H9 (cell line): ENCODE measurements around the gene CSNK2B. TPM values are rescaled to one million over a fixed set of nuclear protein-coding genes. Genes with fewer than 3 reads are reported as not detected.

Experiments used
- DNase-seq: peaks from one replicate; pipeline ENCODE4 v3.0.0-alpha.2; 2017
- H2AFZ ChIP-seq: one replicate; pipeline ENCODE4 v1.6.1; 2013; ENCODE audit warnings: mild to moderate bottlenecking, low read length, control low read depth, moderate library complexity
- H2AK5ac ChIP-seq: 2 replicates; pipeline ENCODE4 v1.6.1; 2013; ENCODE audit warnings: low read length, control low read depth, mixed read lengths; ENCODE audit not compliant: insufficient read length
- H2BK120ac ChIP-seq: one replicate; pipeline ENCODE4 v1.6.1; 2013; ENCODE audit warnings: low read depth, mild to moderate bottlenecking, low read length, control low read depth, inconsistent platforms; ENCODE audit not compliant: poor library complexity, severe bottlenecking
- H2BK12ac ChIP-seq: 2 replicates; pipeline ENCODE4 v1.6.1; 2013; ENCODE audit warnings: low read length, control low read depth, mixed read lengths, low read depth; ENCODE audit not compliant: insufficient read length
- H2BK15ac ChIP-seq: 2 replicates; pipeline ENCODE4 v1.6.1; 2013; ENCODE audit warnings: low read depth, low read length, control low read depth
- H2BK20ac ChIP-seq: one replicate; pipeline ENCODE4 v1.6.1; 2013; ENCODE audit warnings: low read depth, mild to moderate bottlenecking, low read length, control low read depth, inconsistent platforms; ENCODE audit not compliant: poor library complexity, severe bottlenecking
- H2BK5ac ChIP-seq: 2 replicates; pipeline ENCODE4 v1.6.1; 2013; ENCODE audit warnings: low read length, control low read depth, mixed read lengths; ENCODE audit not compliant: insufficient read length
- H3K14ac ChIP-seq: 2 replicates; pipeline ENCODE4 v1.6.1; 2013; ENCODE audit warnings: low read length, control low read depth; ENCODE audit not compliant: insufficient read depth
- H3K18ac ChIP-seq: 2 replicates; pipeline ENCODE4 v1.6.1; 2013; ENCODE audit warnings: low read depth, mild to moderate bottlenecking, mixed read lengths, low read length, control low read depth; ENCODE audit not compliant: insufficient read length
- H3K23ac ChIP-seq: 2 replicates; pipeline ENCODE4 v1.6.1; 2013; ENCODE audit warnings: low read length, control low read depth, mixed read lengths, low read depth; ENCODE audit not compliant: insufficient read length
- H3K23me2 ChIP-seq: 2 replicates; pipeline ENCODE4 v1.6.1; 2013; ENCODE audit warnings: low read depth, mild to moderate bottlenecking, mixed read lengths, low read length, control low read depth; ENCODE audit not compliant: insufficient read length, poor library complexity, severe bottlenecking
- H3K27ac ChIP-seq: 2 replicates; pipeline ENCODE4 v1.5.1; 2013; ENCODE audit warnings: low read length, control low read depth, mixed read lengths, low read depth; ENCODE audit not compliant: insufficient read length
- H3K27me3 ChIP-seq: 2 replicates; pipeline ENCODE4 v1.6.1; 2013; ENCODE audit warnings: low read length, control low read depth, inconsistent platforms; ENCODE audit not compliant: insufficient read depth
- H3K4ac ChIP-seq: 2 replicates; pipeline ENCODE4 v1.6.1; 2013; ENCODE audit warnings: low read depth, mild to moderate bottlenecking, control low read depth, inconsistent platforms, low read length, moderate library complexity
- H3K4me1 ChIP-seq: 2 replicates; pipeline ENCODE4 v1.6.1; 2013; ENCODE audit warnings: low read length, control low read depth, inconsistent platforms; ENCODE audit not compliant: insufficient read depth
- H3K4me2 ChIP-seq: 2 replicates; pipeline ENCODE4 v1.6.1; 2013; ENCODE audit warnings: low read length, control low read depth, mixed read lengths; ENCODE audit not compliant: insufficient read length, insufficient read depth
- H3K56ac ChIP-seq: 2 replicates; pipeline ENCODE4 v1.6.1; 2013; ENCODE audit warnings: low read depth, mild to moderate bottlenecking, mixed read lengths, low read length, control low read depth; ENCODE audit not compliant: insufficient read length
- H3K79me1 ChIP-seq: 2 replicates; pipeline ENCODE4 v1.6.1; 2013; ENCODE audit warnings: low read depth, mild to moderate bottlenecking, moderate library complexity, low read length, control low read depth, inconsistent platforms; ENCODE audit not compliant: insufficient read depth, poor library complexity, severe bottlenecking
- H3K79me2 ChIP-seq: 2 replicates; pipeline ENCODE4 v1.6.1; 2013; ENCODE audit warnings: low read length, control low read depth, inconsistent platforms; ENCODE audit not compliant: insufficient read depth
- H3K9ac ChIP-seq: 2 replicates; pipeline ENCODE4 v1.6.1; 2013; ENCODE audit warnings: low read length, control low read depth, mixed read lengths; ENCODE audit not compliant: insufficient read length; ENCODE audit errors: extremely low read depth
- H3K9me3 ChIP-seq: one replicate; pipeline ENCODE4 v1.6.1; 2013; ENCODE audit warnings: low read depth, low read length, inconsistent platforms; ENCODE audit not compliant: control insufficient read depth
- H3T11ph ChIP-seq: one replicate; pipeline ENCODE4 v1.6.1; 2013; ENCODE audit warnings: mild to moderate bottlenecking, low read length, control low read depth, inconsistent platforms
- H4K20me1 ChIP-seq: one replicate; pipeline ENCODE4 v1.6.1; 2013; ENCODE audit not compliant: control insufficient read depth, insufficient read length, insufficient read depth
- H4K5ac ChIP-seq: 2 replicates; pipeline ENCODE4 v1.6.1; 2013; ENCODE audit warnings: low read depth, mild to moderate bottlenecking, mixed read lengths, low read length, control low read depth; ENCODE audit not compliant: insufficient read length
- H4K8ac ChIP-seq: replicated peaks from 2 replicates; pipeline ENCODE4 v1.6.1; 2013; ENCODE audit warnings: low read length, control low read depth, mixed read lengths, low read depth; ENCODE audit not compliant: insufficient read length
- H4K91ac ChIP-seq: 2 replicates; pipeline ENCODE4 v1.6.1; 2013; ENCODE audit warnings: low read depth, mild to moderate bottlenecking, moderate library complexity, mixed read lengths, low read length, control low read depth; ENCODE audit not compliant: insufficient read length
- H3K27ac Mint-ChIP-seq, 3 experiments: 2 replicates in 2 of 3; 3 replicates in 1 of 3; pipeline ENCODE4 v1.8.0; 2020 to 2021; ENCODE audit warnings: mixed read lengths in 3 of 3, mild to moderate bottlenecking in 1 of 3, moderate library complexity in 1 of 3
- H3K27me3 Mint-ChIP-seq: 2 replicates; pipeline ENCODE4 v1.8.0; 2021; ENCODE audit warnings: low read depth, mild to moderate bottlenecking, moderate library complexity, mixed read lengths
- H3K36me3 Mint-ChIP-seq, 3 experiments: 2 replicates in 2 of 3; 3 replicates in 1 of 3; pipeline ENCODE4 v1.8.0; 2020 to 2021; ENCODE audit warnings: low read depth in 3 of 3, mixed read lengths in 3 of 3; ENCODE audit not compliant: insufficient read depth in 1 of 3
- H3K4me1 Mint-ChIP-seq, 2 experiments: 2 replicates each; pipeline ENCODE4 v1.8.0; 2020; ENCODE audit warnings: mixed read lengths in 2 of 2
- H3K4me3 Mint-ChIP-seq, 2 experiments: 2 replicates in 1 of 2; 3 replicates in 1 of 2; pipeline ENCODE4 v1.8.0; 2020 to 2021; ENCODE audit warnings: mild to moderate bottlenecking in 2 of 2, mixed read lengths in 2 of 2, moderate library complexity in 1 of 2
- H3K9me3 Mint-ChIP-seq, 2 experiments: 2 replicates in 1 of 2; 3 replicates in 1 of 2; pipeline ENCODE4 v1.8.0; 2020; ENCODE audit warnings: mild to moderate bottlenecking in 2 of 2, mixed read lengths in 2 of 2, moderate library complexity in 1 of 2
- WGBS: extraction: QIAGEN DNeasy Blood & Tissue Kit; methylation state at CpG from one replicate; pipeline ENCODE4 v1.1.7; 2013; ENCODE audit warnings: missing lambda C conversion rate, low lambda C conversion rate, mixed read lengths; ENCODE audit not compliant: insufficient read length; ENCODE audit errors: extremely low coverage; 5-methylcytosine and 5-hydroxymethylcytosine counted together
- total RNA-seq: library from RNA; stranded (reverse); gene quantifications from 2 replicates; pipeline ENCODE4 v1.2.1, GENCODE V29; 2021
- TF ChIP-seq, protein P1 (sequence below): fragments of 200-600 bp; sonication (generic); conservative IDR thresholded peaks from 3 replicates; pipeline ENCODE4 v1.8.0; 2021; ENCODE audit warnings: antibody characterized with exemption, mild to moderate bottlenecking

Gene CSNK2B
- total RNA-seq, 1 experiment from 2014 or later = 187 TPM

GRCh38 chr6:31651602-31652191 lies 14.2 kb upstream of the CSNK2B start:
- Histone ChIP-seq H4K91ac (no peak overlapping the region), H3K4ac (no peak overlapping the region), H3K27me3 (no peaks in the 10 kb centered on the region), H3K79me2 (peaks cover 9% of the 10 kb centered on the region; the same call in 1 of the 2 replicates), H4K20me1 (no peaks in the 10 kb centered on the region), H2BK120ac (no peak overlapping the region), H3K79me1 (peaks cover 7% of the 10 kb centered on the region), H3K14ac (peak overlapping the region; percentile 82), H3K4me1 (no peaks in the 10 kb centered on the region), H4K5ac (no peak overlapping the region), H3K9me3 (no peaks in the 10 kb centered on the region), H3K4me2 (peak overlapping the region; percentile 66), H2BK12ac (no peak overlapping the region), H3K23ac (no peak overlapping the region), H3K56ac (no peak overlapping the region), H3T11ph (no peak overlapping the region), H2BK5ac (no peak overlapping the region), H2AK5ac (no peak overlapping the region), H4K8ac (no peak overlapping the region), H2BK15ac (no peak overlapping the region), H3K23me2 (peaks cover 11% of the 10 kb centered on the region), H3K27ac (peak overlapping the region; percentile 84), H2AFZ (no peak overlapping the region), H3K9ac (peak overlapping the region; percentile 45), H3K18ac (peak overlapping the region; percentile 87), H2BK20ac (no peak overlapping the region)
- Mint-ChIP-seq H3K36me3 (peaks cover 35 to 55% (median 48%) of the 10 kb centered on the region in 3 experiments), H3K27me3 (no peaks in the 10 kb centered on the region), H3K4me3 (peak overlapping the region; percentile 83 to 95), H3K4me1 (peaks cover 8 to 20% of the 10 kb centered on the region in 2 experiments), H3K27ac (peak overlapping the region; percentile 94 to 100 (median 100)), H3K9me3 (no peaks in the 10 kb centered on the region)
- peak; percentile 89 for DNase-seq
- no CpG with 5 or more reads among the region's 29 CpGs for WGBS
- TF ChIP-seq, protein P1, sequence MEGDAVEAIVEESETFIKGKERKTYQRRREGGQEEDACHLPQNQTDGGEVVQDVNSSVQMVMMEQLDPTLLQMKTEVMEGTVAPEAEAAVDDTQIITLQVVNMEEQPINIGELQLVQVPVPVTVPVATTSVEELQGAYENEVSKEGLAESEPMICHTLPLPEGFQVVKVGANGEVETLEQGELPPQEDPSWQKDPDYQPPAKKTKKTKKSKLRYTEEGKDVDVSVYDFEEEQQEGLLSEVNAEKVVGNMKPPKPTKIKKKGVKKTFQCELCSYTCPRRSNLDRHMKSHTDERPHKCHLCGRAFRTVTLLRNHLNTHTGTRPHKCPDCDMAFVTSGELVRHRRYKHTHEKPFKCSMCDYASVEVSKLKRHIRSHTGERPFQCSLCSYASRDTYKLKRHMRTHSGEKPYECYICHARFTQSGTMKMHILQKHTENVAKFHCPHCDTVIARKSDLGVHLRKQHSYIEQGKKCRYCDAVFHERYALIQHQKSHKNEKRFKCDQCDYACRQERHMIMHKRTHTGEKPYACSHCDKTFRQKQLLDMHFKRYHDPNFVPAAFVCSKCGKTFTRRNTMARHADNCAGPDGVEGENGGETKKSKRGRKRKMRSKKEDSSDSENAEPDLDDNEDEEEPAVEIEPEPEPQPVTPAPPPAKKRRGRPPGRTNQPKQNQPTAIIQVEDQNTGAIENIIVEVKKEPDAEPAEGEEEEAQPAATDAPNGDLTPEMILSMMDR = no peak
